Left lobe of liver (tissue), 2 donors: ENCODE measurements around the gene UBASH3B. TPM values are rescaled to one million over a fixed set of nuclear protein-coding genes. Genes with fewer than 3 reads are reported as not detected.

Experiments used
- ATAC-seq: fragments of 200-7000 bp; cut with Tn5 transposase; one replicate; pipeline ENCODE4 v1.9.1; 2020; ENCODE audit warnings: mild to moderate bottlenecking, moderate library complexity
- DNase-seq: peaks from one replicate; pipeline ENCODE4 v3.0.0-alpha.2; 2020; ENCODE audit warnings: low spot score
- total RNA-seq: library from RNA; stranded (reverse); gene quantifications from one replicate; pipeline ENCODE4 v1.2.1, GENCODE V29; 2021
- donor health status: DM: no; HTN: no; CAD: no; lungs with moderate emphysema.
- donor health status: DM: no; HTN: yes; CAD: no.

The UBASH3B gene
- total RNA-seq, 1 donor from 2014 or later: 1.5 TPM

- no peak for DNase-seq
- ATAC-seq: no peak
Observed at GRCh38 chr11:122777343-122777742, 121.8 kb downstream of the UBASH3B start.

GRCh38 chr11:122778148-122778547 lies 122.6 kb downstream of the UBASH3B start:
- no peak for DNase-seq

GRCh38 chr11:122779047-122779629 lies 123.6 kb downstream of the UBASH3B start:
- ATAC-seq: no peak
- DNase-seq: no peak

More at GRCh38 chr11:122778148-122778547, 122.6 kb downstream of the UBASH3B start:
- no peak for ATAC-seq

- ATAC-seq (no peak), DNase-seq (no peak)
Observed at GRCh38 chr11:122780296-122780949, 124.9 kb downstream of the UBASH3B start.

GRCh38 chr11:122781378-122782195 lies 126.1 kb downstream of the UBASH3B start:
- ATAC-seq: peak; percentile 99
- DNase-seq: peak; percentile 84

GRCh38 chr11:122782222-122782621 lies 126.7 kb downstream of the UBASH3B start:
- DNase-seq (no peak), ATAC-seq (no peak)

- ATAC-seq (no peak), DNase-seq (no peak)
Observed at GRCh38 chr11:122784325-122784955, 128.9 kb downstream of the UBASH3B start.

GRCh38 chr11:122785031-122785541 lies 129.6 kb downstream of the UBASH3B start:
- DNase-seq (no peak), ATAC-seq (no peak)

- no peak for ATAC-seq
- DNase-seq: no peak
Observed at GRCh38 chr11:122786896-122787295, 131.4 kb downstream of the UBASH3B start.

- no peak for ATAC-seq
Observed at GRCh38 chr11:122788781-122789535, 133.4 kb downstream of the UBASH3B start.

GRCh38 chr11:122789907-122790306 lies 134.4 kb downstream of the UBASH3B start:
- ATAC-seq (no peak), DNase-seq (no peak)

More at GRCh38 chr11:122788781-122789535, 133.4 kb downstream of the UBASH3B start:
- no peak for DNase-seq

- ATAC-seq: no peak
- DNase-seq: no peak
Observed at GRCh38 chr11:122791411-122791810, 135.9 kb downstream of the UBASH3B start.

GRCh38 chr11:122791836-122792235 lies 136.3 kb downstream of the UBASH3B start:
- ATAC-seq (no peak), DNase-seq (no peak)

GRCh38 chr11:122793515-122793914 lies 138.0 kb downstream of the UBASH3B start:
- ATAC-seq (no peak), DNase-seq (no peak)

- no peak for DNase-seq
- ATAC-seq: no peak
Observed at GRCh38 chr11:122795307-122795706, 139.8 kb downstream of the UBASH3B start.

- DNase-seq: no peak
- ATAC-seq: peak; percentile 69
Observed at GRCh38 chr11:122796128-122796717, 140.7 kb downstream of the UBASH3B start.

- ATAC-seq: no peak
- no peak for DNase-seq
Observed at GRCh38 chr11:122797651-122798050, 142.1 kb downstream of the UBASH3B start.

- DNase-seq (no peak), ATAC-seq (no peak)
Observed at GRCh38 chr11:122799406-122800105, 144.0 kb downstream of the UBASH3B start.

- ATAC-seq: no peak
Observed at GRCh38 chr11:122802876-122803275, 147.4 kb downstream of the UBASH3B start.

More at GRCh38 chr11:122802876-122803275, 147.4 kb downstream of the UBASH3B start:
- no peak for DNase-seq
